Body of pancreas (tissue), 4 donors: Measurements from ENCODE around the gene PAPPA. TPM values are rescaled to one million over a fixed set of nuclear protein-coding genes. Genes with fewer than 3 reads are reported as not detected.

Experiments used
- ATAC-seq: fragments of 150-250 bp; one replicate; pipeline ENCODE4 v1.9.1; 2016
- DNase-seq, 4 donors: peaks; one replicate each; pipeline ENCODE4 v3.0.0-alpha.2; 2019
- H3K27ac ChIP-seq, 4 donors: fragments of 200-600 bp; sonication (generic); 1 replicate in 3 of 4; 2 replicates in 1 of 4; pipeline versions ENCODE4 v1.5.1 to v1.6.1; 2016 to 2019; ENCODE audit warnings: mild to moderate bottlenecking in 1 of 4, mixed read lengths in 1 of 4, moderate library complexity in 1 of 4
- H3K27me3 ChIP-seq, 2 donors: fragments of 200-600 bp; sonication (generic); one replicate each; pipeline ENCODE4 v1.6.0; 2016; ENCODE audit warnings: mild to moderate bottlenecking in 1 of 2
- H3K36me3 ChIP-seq, 2 donors: fragments of 200-600 bp; sonication (generic); replicated peaks in 1 of 2; 2 replicates each; pipeline ENCODE4 v1.5.1; 2016; ENCODE audit warnings: low read depth in 2 of 2; ENCODE audit not compliant: insufficient read depth in 1 of 2
- H3K4me1 ChIP-seq: fragments of 200-600 bp; sonication (generic); one replicate; pipeline ENCODE4 v1.6.0; 2016
- H3K4me3 ChIP-seq, 2 donors: fragments of 200-600 bp; sonication (generic); 1 replicate in 1 of 2; 2 replicates in 1 of 2; pipeline ENCODE4 v1.5.1; 2016 to 2019
- H3K9me3 ChIP-seq, 3 donors: fragments of 200-600 bp; sonication (generic); 1 replicate in 2 of 3; 2 replicates in 1 of 3; pipeline ENCODE4 v1.5.1; 2016
- POLR2A ChIP-seq, 3 donors: fragments of 450-650 bp; IDR thresholded peaks; one replicate each; pipeline ENCODE4 v1.6.1; 2016; ENCODE audit warnings: antibody characterized with exemption in 3 of 3, mild to moderate bottlenecking in 2 of 3
- WGBS, 2 donors: methylation state at CpG; one replicate each; pipeline ENCODE4 v1.1.5; 2017; 5-methylcytosine and 5-hydroxymethylcytosine counted together
- intact Hi-C: fragments of 100-400 bp; cut with DNase I; formaldehyde crosslinking; loops from one replicate; pipeline ENCODE4 v1.15.1; 2023
- total RNA-seq, 2 donors: library from RNA; depleted of rRNA; stranded (reverse); fragments of >200 nt; gene quantifications; one replicate each; pipeline ENCODE4 v1.1.0, GENCODE V29; 2016
- TF ChIP-seq, protein P1 (sequence below), 7 experiments: fragments of 450-650 bp in 4 of 7; fragments of 200-600 bp in 3 of 7; sonication (generic) in 3 of 7; IDR thresholded peaks; one replicate each; pipeline ENCODE4 v1.5.1; 2016 to 2019; ENCODE audit warnings: antibody characterized with exemption in 7 of 7

PAPPA gene
- total RNA-seq, 2 donors from 2014 or later: 1.0 to 2.0 TPM

- WGBS, 2 donors: 83 to 95% methylated on average over 2 of the region's 2 CpGs
- Histone ChIP-seq H3K4me1 (no peaks in the 10 kb centered on the region), H3K4me3 (no peak overlapping the region), H3K27me3 (no peaks in the 10 kb centered on the region), H3K36me3 (no peaks in the 10 kb centered on the region), H3K9me3 (peaks cover 0 to 4% (median 0%) of the 10 kb centered on the region in 3 donors), H3K27ac (no peak overlapping the region)
- DNase-seq (no peak), ATAC-seq (no peak)
- intact Hi-C loops: no loop called here
- TF ChIP-seq POLR2A (IDR thresholded peaks at IDR 0.05): no peak
- TF ChIP-seq, protein P1, sequence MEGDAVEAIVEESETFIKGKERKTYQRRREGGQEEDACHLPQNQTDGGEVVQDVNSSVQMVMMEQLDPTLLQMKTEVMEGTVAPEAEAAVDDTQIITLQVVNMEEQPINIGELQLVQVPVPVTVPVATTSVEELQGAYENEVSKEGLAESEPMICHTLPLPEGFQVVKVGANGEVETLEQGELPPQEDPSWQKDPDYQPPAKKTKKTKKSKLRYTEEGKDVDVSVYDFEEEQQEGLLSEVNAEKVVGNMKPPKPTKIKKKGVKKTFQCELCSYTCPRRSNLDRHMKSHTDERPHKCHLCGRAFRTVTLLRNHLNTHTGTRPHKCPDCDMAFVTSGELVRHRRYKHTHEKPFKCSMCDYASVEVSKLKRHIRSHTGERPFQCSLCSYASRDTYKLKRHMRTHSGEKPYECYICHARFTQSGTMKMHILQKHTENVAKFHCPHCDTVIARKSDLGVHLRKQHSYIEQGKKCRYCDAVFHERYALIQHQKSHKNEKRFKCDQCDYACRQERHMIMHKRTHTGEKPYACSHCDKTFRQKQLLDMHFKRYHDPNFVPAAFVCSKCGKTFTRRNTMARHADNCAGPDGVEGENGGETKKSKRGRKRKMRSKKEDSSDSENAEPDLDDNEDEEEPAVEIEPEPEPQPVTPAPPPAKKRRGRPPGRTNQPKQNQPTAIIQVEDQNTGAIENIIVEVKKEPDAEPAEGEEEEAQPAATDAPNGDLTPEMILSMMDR (IDR thresholded peaks at IDR 0.05): no peak
Measured at GRCh38 chr9:116451500-116452115, 298.0 kb downstream of the PAPPA start.
